CD8-positive, alpha-beta memory T cell (primary cell): ENCODE results near the gene UGT1A7. TPM values are rescaled to one million over a fixed set of nuclear protein-coding genes. Genes with fewer than 3 reads are reported as not detected.

ENCODE experiments used
- CTCF ChIA-PET: fragments of 350-600 bp; sonication (Branson Sonifier 250); formaldehyde crosslinking; loops from one replicate; lab custom pipeline; 2021; ENCODE audit warnings: antibody characterized with exemption; lab: Charles Lee
- POLR2A ChIA-PET: fragments of 350-600 bp; sonication (Branson Sonifier 250); formaldehyde crosslinking; loops from one replicate; lab custom pipeline; 2021; ENCODE audit warnings: antibody characterized with exemption; lab: Charles Lee
- DNase-seq, 5 donors: peaks; one replicate each; pipeline versions ENCODE4 v3.0.0 to v3.0.0-alpha.2; 2020 to 2022; ENCODE audit warnings: mixed read lengths in 1 of 5
- H3K27ac ChIP-seq: one replicate; pipeline ENCODE4 v1.7.0; 2013; ENCODE audit warnings: low read depth, mild to moderate bottlenecking, low read length, moderate library complexity
- H3K27me3 ChIP-seq: 2 replicates; pipeline ENCODE4 v1.7.0; 2013; ENCODE audit warnings: low read length, mild to moderate bottlenecking; ENCODE audit not compliant: insufficient read depth, poor library complexity, severe bottlenecking
- H3K36me3 ChIP-seq: 2 replicates; pipeline ENCODE4 v1.7.0; 2013; ENCODE audit warnings: mild to moderate bottlenecking, low read length, moderate library complexity; ENCODE audit not compliant: insufficient read depth
- H3K4me1 ChIP-seq: 2 replicates; pipeline ENCODE4 v1.7.0; 2013; ENCODE audit warnings: mild to moderate bottlenecking, low read length, moderate library complexity; ENCODE audit not compliant: insufficient read depth
- H3K4me3 ChIP-seq: 2 replicates; pipeline ENCODE4 v1.7.0; 2013; ENCODE audit warnings: mild to moderate bottlenecking, low read length
- H3K9me3 ChIP-seq: 2 replicates; pipeline ENCODE4 v1.7.0; 2013; ENCODE audit warnings: mild to moderate bottlenecking, low read length
- H3K27ac Mint-ChIP-seq, 8 donors: one replicate each; pipeline ENCODE4 v1.8.0; 2020 to 2021; ENCODE audit warnings: mixed read lengths in 8 of 8, mild to moderate bottlenecking in 6 of 8, inconsistent platforms in 3 of 8, moderate library complexity in 3 of 8
- H3K27me3 Mint-ChIP-seq, 2 donors: one replicate each; pipeline ENCODE4 v1.8.0; 2020 to 2021; ENCODE audit warnings: mixed read lengths in 2 of 2, mild to moderate bottlenecking in 1 of 2, moderate library complexity in 1 of 2
- H3K36me3 Mint-ChIP-seq, 3 donors: one replicate each; pipeline ENCODE4 v1.8.0; 2020 to 2021; ENCODE audit warnings: mixed read lengths in 3 of 3, inconsistent platforms in 1 of 3, mild to moderate bottlenecking in 1 of 3
- H3K4me1 Mint-ChIP-seq, 3 donors: one replicate each; pipeline ENCODE4 v1.8.0; 2020 to 2021; ENCODE audit warnings: mixed read lengths in 3 of 3, inconsistent platforms in 1 of 3, mild to moderate bottlenecking in 1 of 3
- H3K4me3 Mint-ChIP-seq, 7 donors: one replicate each; pipeline ENCODE4 v1.8.0; 2020 to 2021; ENCODE audit warnings: mixed read lengths in 7 of 7, mild to moderate bottlenecking in 6 of 7, moderate library complexity in 4 of 7, inconsistent platforms in 2 of 7
- H3K9me3 Mint-ChIP-seq, 5 donors: one replicate each; pipeline ENCODE4 v1.8.0; 2020 to 2022; ENCODE audit warnings: mixed read lengths in 5 of 5, mild to moderate bottlenecking in 3 of 5, moderate library complexity in 2 of 5, inconsistent platforms in 1 of 5
- polyA plus RNA-seq: library from polyadenylated mRNA; unstranded; fragments of 300-500 nt; fragmentation: Illumina TruSeq; gene quantifications from one replicate; pipeline ENCODE4 v1.2.3, GENCODE V29; 2021
- total RNA-seq, 2 experiments: library from RNA; stranded (reverse); gene quantifications; one replicate each; pipeline ENCODE4 v1.2.3, GENCODE V29; 2021

Gene UGT1A7
- total and polyA plus RNA-seq, 3 experiments from 2014 or later = not detected

GRCh38 chr2:233810385-233810784 lies 128.7 kb downstream of the UGT1A7 start:
- POLR2A ChIA-PET = no interaction called here
- H3K4me1 ChIP-seq = no peaks in the 10 kb centered on the region
- H3K36me3 ChIP-seq = no peaks in the 10 kb centered on the region
- H3K9me3 ChIP-seq = no peaks in the 10 kb centered on the region
- Mint-ChIP-seq H3K36me3 (no peaks in the 10 kb centered on the region), H3K9me3 (no peaks in the 10 kb centered on the region), H3K4me1 (no peaks in the 10 kb centered on the region), H3K27ac (no peak overlapping the region), H3K4me3 (no peak overlapping the region), H3K27me3 (peaks cover 21 to 33% of the 10 kb centered on the region in 2 donors)
- H3K4me3 ChIP-seq = no peak overlapping the region
- H3K27me3 ChIP-seq = peaks cover 5% of the 10 kb centered on the region
- DNase-seq = peak in 1 of 5 donors; percentile 23
- CTCF ChIA-PET = no interaction called here
- no peak overlapping the region for H3K27ac ChIP-seq

DNA sequence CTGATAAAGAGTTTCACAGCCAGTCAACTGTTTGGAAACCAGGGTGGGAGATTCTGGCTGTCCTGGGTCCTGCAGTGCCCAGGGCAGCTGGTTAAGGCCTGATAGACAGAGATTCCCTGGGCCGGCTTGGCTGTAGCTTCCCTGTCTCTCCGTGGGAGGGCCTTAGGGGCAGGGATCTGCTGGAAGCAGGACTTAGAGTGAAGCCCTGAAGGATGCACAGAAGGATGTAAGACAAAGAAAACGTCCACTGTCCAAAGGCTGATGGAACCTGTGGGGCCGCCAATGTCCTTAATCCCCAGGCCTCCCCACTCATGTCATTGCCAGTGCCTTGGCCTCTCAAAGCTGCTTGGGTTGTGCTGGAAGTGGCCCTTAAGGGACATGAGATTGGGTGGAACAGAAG lies 129.4 kb downstream of the UGT1A7 start:
- Histone ChIP-seq H3K27me3 (peaks cover 5% of the 10 kb centered on the region), H3K27ac (no peak overlapping the region), H3K9me3 (no peaks in the 10 kb centered on the region), H3K4me3 (no peak overlapping the region), H3K4me1 (no peaks in the 10 kb centered on the region), H3K36me3 (no peaks in the 10 kb centered on the region)
- H3K36me3 Mint-ChIP-seq = no peaks in the 10 kb centered on the region
- H3K4me1 Mint-ChIP-seq = no peaks in the 10 kb centered on the region
- H3K27me3 Mint-ChIP-seq = peaks cover 21 to 34% of the 10 kb centered on the region in 2 donors
- no peak for DNase-seq
- H3K4me3 Mint-ChIP-seq = no peak overlapping the region
- POLR2A ChIA-PET = no interaction called here
- no peaks in the 10 kb centered on the region for H3K9me3 Mint-ChIP-seq
- CTCF ChIA-PET = no interaction called here
- no peak overlapping the region for H3K27ac Mint-ChIP-seq

DNA sequence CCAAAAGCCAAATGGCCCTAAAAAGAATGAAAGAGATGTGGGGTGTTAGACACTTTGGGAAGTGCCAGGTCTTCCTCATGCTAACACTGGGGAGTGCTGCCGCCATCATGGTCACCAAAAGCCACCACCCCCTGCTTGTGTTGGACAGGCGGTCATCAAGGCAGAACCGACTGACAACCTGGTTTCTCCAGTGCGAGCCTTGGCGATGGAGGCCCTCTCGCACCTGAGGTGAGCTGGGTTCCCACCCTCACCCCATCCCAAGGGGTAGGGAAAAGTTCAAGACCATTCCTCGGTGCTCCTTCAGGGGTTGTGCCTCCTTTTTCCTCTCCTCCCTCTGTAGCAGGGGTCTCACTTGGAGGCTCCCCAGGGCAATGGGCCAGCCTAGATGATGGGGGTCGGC lies 130.0 kb downstream of the UGT1A7 start:
- Mint-ChIP-seq H3K27me3 (peaks cover 21 to 39% of the 10 kb centered on the region in 2 donors), H3K27ac (no peak overlapping the region), H3K4me3 (no peak overlapping the region), H3K36me3 (no peaks in the 10 kb centered on the region), H3K9me3 (no peaks in the 10 kb centered on the region), H3K4me1 (no peaks in the 10 kb centered on the region)
- POLR2A ChIA-PET = no interaction called here
- H3K27me3 ChIP-seq = peaks cover 5% of the 10 kb centered on the region
- DNase-seq = peak in 1 of 5 donors; percentile 39
- no peaks in the 10 kb centered on the region for H3K9me3 ChIP-seq
- H3K4me3 ChIP-seq = no peak overlapping the region
- CTCF ChIA-PET = no interaction called here
- H3K36me3 ChIP-seq = no peaks in the 10 kb centered on the region
- H3K4me1 ChIP-seq = no peaks in the 10 kb centered on the region
- no peak overlapping the region for H3K27ac ChIP-seq

DNA sequence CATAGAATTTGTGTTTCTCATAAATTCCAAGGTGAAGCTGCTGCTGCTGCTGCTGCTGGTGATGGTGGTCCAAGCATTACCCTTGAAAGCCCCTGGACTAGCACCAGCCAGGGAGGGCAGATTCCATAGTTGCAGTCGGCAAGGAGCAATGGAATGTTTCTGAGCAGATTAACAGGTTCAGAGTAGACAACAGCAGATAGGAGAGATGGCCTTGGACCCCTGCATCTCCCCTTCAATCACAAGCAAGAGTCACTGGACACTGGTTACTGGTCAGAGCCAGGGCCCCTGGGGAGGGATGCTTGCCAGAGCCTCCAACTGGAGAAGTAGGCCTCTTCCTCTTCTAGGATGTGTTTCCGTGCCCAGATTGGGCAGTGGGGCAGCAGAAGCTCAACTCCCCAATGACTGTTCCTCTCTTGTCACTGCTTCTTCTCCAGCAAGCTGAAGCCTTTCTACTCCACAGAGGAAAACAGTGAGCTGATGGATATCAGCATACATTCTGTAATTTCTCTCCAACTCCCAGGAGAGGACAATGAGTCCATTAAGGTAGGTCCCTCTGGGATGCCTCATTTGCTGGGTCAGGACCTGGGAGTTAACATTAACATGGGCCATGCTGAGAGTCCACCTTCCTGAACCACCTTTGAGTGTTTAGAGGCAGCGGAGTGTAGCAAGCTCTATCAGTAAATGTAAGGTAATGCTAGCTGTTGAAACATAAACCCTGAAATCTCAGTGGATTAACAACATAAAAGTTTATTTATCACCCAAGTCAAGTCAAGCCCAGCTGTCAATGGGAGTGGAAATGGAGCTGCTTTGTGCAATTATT lies 131.7 kb downstream of the UGT1A7 start:
- H3K27me3 Mint-ChIP-seq = peaks cover 17 to 45% of the 10 kb centered on the region in 2 donors

DNA sequence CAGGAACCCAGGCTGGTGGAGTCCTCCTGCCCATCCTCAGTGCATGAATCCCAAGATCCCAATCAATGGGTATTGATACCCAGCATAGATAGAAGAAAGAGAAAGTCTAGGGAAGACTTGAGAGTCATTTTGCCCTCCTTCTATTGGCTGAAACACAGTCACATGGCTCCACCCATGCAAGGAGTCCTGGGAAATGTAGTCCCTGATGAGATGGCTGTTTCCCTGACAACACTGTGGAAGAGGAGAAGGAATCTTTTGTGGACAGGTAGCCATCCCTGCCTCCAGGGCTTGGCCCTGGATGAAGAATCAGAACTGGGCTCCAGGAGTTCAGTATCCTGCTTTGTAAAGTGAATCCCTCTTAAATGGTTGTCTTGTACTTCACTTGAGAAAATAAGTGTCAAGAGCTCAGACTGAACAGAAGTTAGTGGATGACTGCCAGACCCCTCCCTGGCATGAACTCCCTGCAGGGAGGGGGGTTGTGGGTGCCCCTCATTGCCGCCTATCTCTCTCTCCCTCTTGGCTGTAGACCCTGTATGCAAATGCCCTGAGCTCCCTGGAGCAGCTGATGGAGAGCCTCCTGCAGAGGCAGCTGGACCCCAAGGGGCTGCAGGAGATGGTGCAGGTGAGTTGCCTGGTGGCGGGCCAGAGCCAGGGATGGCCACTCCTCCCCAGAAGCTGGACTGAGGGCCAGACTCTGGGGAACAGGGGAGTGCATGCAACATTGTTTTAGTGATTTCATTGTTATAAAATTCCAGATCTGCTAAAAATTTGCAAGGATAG lies 132.5 kb downstream of the UGT1A7 start:
- POLR2A ChIA-PET = no interaction called here
- no peaks in the 10 kb centered on the region for H3K9me3 ChIP-seq
- CTCF ChIA-PET = no interaction called here

More for the DNA sequence above, 131.7 kb downstream of the UGT1A7 start:
- Histone ChIP-seq H3K4me1 (no peaks in the 10 kb centered on the region), H3K36me3 (no peaks in the 10 kb centered on the region), H3K27me3 (peaks cover 2% of the 10 kb centered on the region), H3K27ac (no peak overlapping the region), H3K4me3 (no peak overlapping the region), H3K9me3 (no peaks in the 10 kb centered on the region)
- Mint-ChIP-seq H3K9me3 (no peaks in the 10 kb centered on the region), H3K36me3 (no peaks in the 10 kb centered on the region), H3K27ac (no peak overlapping the region), H3K4me3 (no peak overlapping the region), H3K4me1 (no peaks in the 10 kb centered on the region)
- CTCF ChIA-PET = no interaction called here
- peak in 1 of 5 donors; percentile 30 for DNase-seq
- POLR2A ChIA-PET = no interaction called here

DNA sequence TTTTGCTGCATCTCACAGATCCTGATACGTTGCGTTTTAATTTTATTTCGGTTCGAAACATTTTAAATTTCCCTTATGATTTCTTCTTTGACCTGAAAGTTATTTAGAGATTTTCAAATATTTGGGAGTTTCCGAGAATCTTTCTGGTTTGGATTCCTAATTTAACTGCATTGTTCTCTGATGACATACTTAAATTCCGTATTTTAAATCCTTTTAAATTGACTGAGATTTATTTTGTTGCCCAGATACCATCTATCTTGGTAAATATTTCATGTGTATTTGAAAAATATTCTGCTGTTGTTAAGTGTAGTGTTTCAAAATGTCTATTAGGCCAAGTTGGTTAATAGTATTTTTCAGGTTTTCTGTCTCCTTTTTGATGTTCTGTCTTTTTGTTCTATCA lies 134.2 kb downstream of the UGT1A7 start:
- Histone ChIP-seq H3K9me3 (no peaks in the 10 kb centered on the region), H3K4me3 (no peak overlapping the region), H3K4me1 (no peaks in the 10 kb centered on the region), H3K36me3 (no peaks in the 10 kb centered on the region), H3K27me3 (no peaks in the 10 kb centered on the region), H3K27ac (no peak overlapping the region)
- DNase-seq = no peak
- H3K27ac Mint-ChIP-seq = no peak overlapping the region
- CTCF ChIA-PET = no interaction called here
- peaks cover 6 to 32% of the 10 kb centered on the region in 2 donors for H3K27me3 Mint-ChIP-seq
- no peaks in the 10 kb centered on the region for H3K4me1 Mint-ChIP-seq
- H3K4me3 Mint-ChIP-seq = no peak overlapping the region
- no peaks in the 10 kb centered on the region for H3K9me3 Mint-ChIP-seq
- no peaks in the 10 kb centered on the region for H3K36me3 Mint-ChIP-seq
- POLR2A ChIA-PET = no interaction called here

More for the DNA sequence above, 132.5 kb downstream of the UGT1A7 start:
- H3K4me1 Mint-ChIP-seq = no peaks in the 10 kb centered on the region
- no peak overlapping the region for H3K4me3 ChIP-seq
- H3K4me3 Mint-ChIP-seq = no peak overlapping the region
- no peak overlapping the region for H3K27ac ChIP-seq
- no peak overlapping the region for H3K27ac Mint-ChIP-seq
- H3K4me1 ChIP-seq = no peaks in the 10 kb centered on the region
- peaks cover 11 to 38% of the 10 kb centered on the region in 2 donors for H3K27me3 Mint-ChIP-seq
- no peaks in the 10 kb centered on the region for H3K36me3 ChIP-seq
- no peaks in the 10 kb centered on the region for H3K9me3 Mint-ChIP-seq
- H3K27me3 ChIP-seq = no peaks in the 10 kb centered on the region
- H3K36me3 Mint-ChIP-seq = no peaks in the 10 kb centered on the region
- DNase-seq = no peak

GRCh38 chr2:233816334-233816733 lies 134.6 kb downstream of the UGT1A7 start:
- no peaks in the 10 kb centered on the region for H3K36me3 ChIP-seq
- Mint-ChIP-seq H3K4me1 (no peaks in the 10 kb centered on the region), H3K4me3 (no peak overlapping the region), H3K27me3 (peaks cover 6 to 31% of the 10 kb centered on the region in 2 donors), H3K36me3 (no peaks in the 10 kb centered on the region), H3K9me3 (no peaks in the 10 kb centered on the region), H3K27ac (no peak overlapping the region)
- no peaks in the 10 kb centered on the region for H3K4me1 ChIP-seq
- H3K4me3 ChIP-seq = no peak overlapping the region
- no peak for DNase-seq
- no peak overlapping the region for H3K27ac ChIP-seq
- H3K9me3 ChIP-seq = no peaks in the 10 kb centered on the region
- POLR2A ChIA-PET = no interaction called here
- CTCF ChIA-PET = no interaction called here
- no peaks in the 10 kb centered on the region for H3K27me3 ChIP-seq

DNA sequence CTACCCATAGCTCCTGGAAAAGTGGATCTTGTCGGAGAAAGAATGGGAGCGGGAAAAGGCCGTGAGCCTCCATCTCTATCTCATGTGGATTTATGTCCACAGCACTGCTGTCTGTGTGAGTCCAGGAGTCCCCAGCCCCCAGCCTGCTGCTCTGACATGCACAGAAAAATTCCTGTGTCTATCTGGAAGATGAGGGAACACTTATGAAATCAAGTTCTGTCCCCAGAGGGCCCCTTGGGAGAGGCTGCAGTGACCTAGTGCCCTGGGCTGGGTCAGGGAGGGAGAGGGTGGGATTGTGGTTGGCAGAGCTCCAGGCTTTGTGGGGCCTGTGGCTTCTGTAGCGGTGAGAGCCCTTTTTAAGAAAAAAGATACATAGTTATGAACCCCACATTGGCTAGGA lies 135.1 kb downstream of the UGT1A7 start:
- H3K27ac ChIP-seq = no peak overlapping the region
- no peaks in the 10 kb centered on the region for H3K36me3 ChIP-seq
- POLR2A ChIA-PET = no interaction called here

More for the DNA sequence above, 135.1 kb downstream of the UGT1A7 start:
- H3K4me3 Mint-ChIP-seq = no peak overlapping the region
- no peak overlapping the region for H3K27ac Mint-ChIP-seq
- Histone ChIP-seq H3K4me1 (no peaks in the 10 kb centered on the region), H3K9me3 (no peaks in the 10 kb centered on the region), H3K27me3 (no peaks in the 10 kb centered on the region), H3K4me3 (no peak overlapping the region)
- H3K9me3 Mint-ChIP-seq = no peaks in the 10 kb centered on the region
- H3K36me3 Mint-ChIP-seq = no peaks in the 10 kb centered on the region
- CTCF ChIA-PET = no interaction called here
- no peaks in the 10 kb centered on the region for H3K4me1 Mint-ChIP-seq
- peak in 1 of 5 donors; percentile 9 for DNase-seq
- H3K27me3 Mint-ChIP-seq = peaks cover 3 to 35% of the 10 kb centered on the region in 2 donors
